ENCODE results near the gene RITA1.

GRCh38 chr12:113231235-113232088 is 45.9 kb downstream of the RITA1 start:
- TF ChIP-seq CHD2 (IDR thresholded peaks at IDR 0.05; ENCODE audit: borderline replicate concordance, low read depth, low read length) (no peak), RAD21 (IDR thresholded peaks at IDR 0.05; ENCODE audit: insufficient read depth, low read depth, low read length) (no peak), SRF (IDR thresholded peaks at IDR 0.05; ENCODE audit: low read depth in 2 of 2, low read length in 2 of 2) (peak in 1 of 2 experiments; percentile 67; a peak in 2 of 4 replicates), CTCF (IDR thresholded peaks at IDR 0.05 in 2 of 3, conservative IDR thresholded peaks at IDR 0.05 in 1 of 3; ENCODE audit: control insufficient read depth in 2 of 3, extremely low read depth in 1 of 3, insufficient read depth in 1 of 3, low read depth in 3 of 3, low read length in 3 of 3) (no peak), EGR1 (IDR thresholded peaks at IDR 0.05; ENCODE audit: borderline replicate concordance in 1 of 2, low read depth in 2 of 2, low read length in 2 of 2) (no peak), EZH2 (IDR thresholded peaks at IDR 0.05; ENCODE audit: borderline replicate concordance, control insufficient read depth, low read depth, low read length) (no peak), POLR2A (IDR thresholded peaks at IDR 0.05; ENCODE audit: low read depth, low read length) (no peak), LARP7 (IDR thresholded peaks at IDR 0.05) (no peak), CBX5 (IDR thresholded peaks at IDR 0.05; ENCODE audit: low read depth) (no peak), POLR2AphosphoS5 (IDR thresholded peaks at IDR 0.05; ENCODE audit: low read length) (no peak), KAT2A (conservative IDR thresholded peaks at IDR 0.05; ENCODE audit: control insufficient read depth, low read depth, low read length) (no peak), FOXM1 (IDR thresholded peaks at IDR 0.05; ENCODE audit: low read depth, low read length) (no peak), DPF2 (IDR thresholded peaks at IDR 0.05) (no peak), CREM (IDR thresholded peaks at IDR 0.05; ENCODE audit: low read depth) (no peak)
